Measurements from ENCODE around the gene INPP4B.

- TF ChIP-seq CTCF (IDR thresholded peaks at IDR 0.05) (no peak), POLR2A (IDR thresholded peaks at IDR 0.05) (no peak)
Measured at GRCh38 chr4:142077048-142077447, 769.1 kb downstream of the INPP4B start.

All from testis (tissue), 2 donors.